Rectal smooth muscle tissue (tissue), 1 donor: Measurements from ENCODE around the gene KRT25.
"Not testable (repeated sequence)": the region's sequence is repeated elsewhere in the genome, so short reads cannot be mapped to it uniquely, and the experiment has no call there.

Experiments
- H3K27ac ChIP-seq: one replicate; pipeline ENCODE4 v1.7.0; 2013; ENCODE audit warnings: low read depth, low read length, inconsistent platforms
- H3K27me3 ChIP-seq: one replicate; pipeline ENCODE4 v1.7.0; 2013; ENCODE audit warnings: low read length; ENCODE audit not compliant: control insufficient read depth, insufficient read depth
- H3K36me3 ChIP-seq: one replicate; pipeline ENCODE4 v1.7.0; 2013; ENCODE audit warnings: low read length; ENCODE audit not compliant: control insufficient read depth, insufficient read depth
- H3K4me1 ChIP-seq: one replicate; pipeline ENCODE4 v1.7.0; 2013; ENCODE audit warnings: low read length; ENCODE audit not compliant: control insufficient read depth, insufficient read depth
- H3K4me3 ChIP-seq: one replicate; pipeline ENCODE4 v1.7.0; 2013; ENCODE audit warnings: low read length
- H3K9ac ChIP-seq: one replicate; pipeline ENCODE4 v1.7.0; 2013; ENCODE audit warnings: low read length

The KRT25 gene

GRCh38 chr17:40748666-40749065 is 6.5 kb downstream of the KRT25 start:
- not testable (repeated sequence) for H3K27me3 ChIP-seq, H3K4me3 ChIP-seq, H3K27ac ChIP-seq, H3K9ac ChIP-seq, H3K36me3 ChIP-seq, H3K4me1 ChIP-seq

DNA sequence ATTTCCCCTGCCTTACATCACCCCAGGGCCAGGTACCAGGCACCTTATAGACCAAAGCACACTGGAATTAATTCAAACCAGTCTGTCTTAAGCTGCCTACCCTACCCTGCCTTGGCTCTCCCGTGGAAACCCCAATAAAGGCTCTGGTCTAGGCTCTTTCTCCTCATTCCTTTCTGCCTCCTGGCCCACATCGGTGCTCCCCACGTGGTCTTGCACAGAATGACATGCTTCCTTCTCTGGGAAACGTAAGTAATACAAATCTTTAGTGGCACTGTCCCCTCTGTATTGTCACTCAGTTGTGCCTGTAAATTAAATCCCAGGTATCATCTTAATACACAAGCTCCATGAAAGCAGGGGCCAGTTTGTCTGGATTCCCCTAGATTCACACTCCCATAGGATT is 16.6 kb downstream of the KRT25 start:
- H3K4me1 ChIP-seq = no peaks in the 10 kb centered on the region
- no peak overlapping the region for H3K4me3 ChIP-seq
- H3K27me3 ChIP-seq = no peaks in the 10 kb centered on the region
- no peak overlapping the region for H3K27ac ChIP-seq
- no peak overlapping the region for H3K9ac ChIP-seq
- no peaks in the 10 kb centered on the region for H3K36me3 ChIP-seq

DNA sequence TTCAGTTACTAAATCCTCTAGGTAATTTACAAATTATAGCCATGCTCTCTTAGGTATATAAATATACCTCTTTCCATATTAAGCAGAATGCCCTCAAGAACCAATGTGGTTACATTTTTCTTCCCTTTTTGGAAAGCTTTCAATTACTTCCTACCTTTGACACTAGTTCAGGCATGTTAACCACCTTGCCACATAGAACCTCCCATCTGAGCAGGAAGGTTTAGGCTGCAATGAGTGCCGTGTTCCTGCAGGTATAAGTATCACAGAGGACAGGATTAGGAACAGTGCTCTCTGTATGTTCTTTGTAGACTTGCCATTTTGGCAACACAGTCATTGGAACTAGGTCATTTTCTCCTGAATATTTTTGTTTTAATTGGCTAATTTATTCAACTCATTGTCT is 20.1 kb downstream of the KRT25 start:
- Histone ChIP-seq H3K4me3 (no peak overlapping the region), H3K9ac (no peak overlapping the region), H3K36me3 (no peaks in the 10 kb centered on the region), H3K4me1 (no peaks in the 10 kb centered on the region), H3K27me3 (no peaks in the 10 kb centered on the region), H3K27ac (no peak overlapping the region)

- H3K4me1 ChIP-seq = no peaks in the 10 kb centered on the region
- no peak overlapping the region for H3K9ac ChIP-seq
- H3K27me3 ChIP-seq = no peaks in the 10 kb centered on the region
- no peak overlapping the region for H3K4me3 ChIP-seq
- H3K27ac ChIP-seq = no peak overlapping the region
- no peaks in the 10 kb centered on the region for H3K36me3 ChIP-seq
These were observed 21.1 kb downstream of the KRT25 start for GRCh38 chr17:40734018-40734417.

DNA sequence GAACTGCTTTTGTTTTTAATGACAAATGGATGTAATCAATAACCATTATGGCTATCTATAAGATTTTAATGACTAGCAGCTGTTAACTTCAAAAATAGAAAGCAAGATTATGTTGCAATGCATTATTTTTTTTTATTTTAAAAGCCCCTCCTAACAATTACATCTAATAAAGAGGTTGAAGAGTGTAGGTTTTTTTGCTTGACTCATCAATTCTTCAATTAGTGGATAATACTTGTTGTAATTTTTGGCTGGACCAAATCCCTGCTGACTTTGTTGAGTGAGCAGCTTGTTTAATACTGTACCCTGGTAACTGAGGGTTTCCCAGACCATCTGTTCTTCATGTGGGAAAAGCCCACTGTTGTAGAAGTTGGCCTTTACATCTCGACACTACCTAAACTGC is 24.2 kb downstream of the KRT25 start:
- H3K9ac ChIP-seq = no peak overlapping the region
- no peak overlapping the region for H3K4me3 ChIP-seq
- no peaks in the 10 kb centered on the region for H3K36me3 ChIP-seq
- no peaks in the 10 kb centered on the region for H3K4me1 ChIP-seq
- no peaks in the 10 kb centered on the region for H3K27me3 ChIP-seq
- H3K27ac ChIP-seq = no peak overlapping the region

- Histone ChIP-seq H3K27me3 (no peaks in the 10 kb centered on the region), H3K27ac (no peak overlapping the region), H3K36me3 (no peaks in the 10 kb centered on the region), H3K4me1 (no peaks in the 10 kb centered on the region), H3K9ac (no peak overlapping the region), H3K4me3 (no peak overlapping the region)
These were observed 27.5 kb downstream of the KRT25 start for GRCh38 chr17:40727447-40728231.

- Histone ChIP-seq H3K4me1 (no peaks in the 10 kb centered on the region), H3K27ac (no peak overlapping the region), H3K9ac (no peak overlapping the region), H3K27me3 (no peaks in the 10 kb centered on the region), H3K4me3 (no peak overlapping the region), H3K36me3 (no peaks in the 10 kb centered on the region)
These were observed 28.2 kb downstream of the KRT25 start for GRCh38 chr17:40726919-40727318.

- Histone ChIP-seq H3K27ac (no peak overlapping the region), H3K4me3 (no peak overlapping the region)
These were observed 30.5 kb downstream of the KRT25 start for GRCh38 chr17:40724656-40725055.

DNA sequence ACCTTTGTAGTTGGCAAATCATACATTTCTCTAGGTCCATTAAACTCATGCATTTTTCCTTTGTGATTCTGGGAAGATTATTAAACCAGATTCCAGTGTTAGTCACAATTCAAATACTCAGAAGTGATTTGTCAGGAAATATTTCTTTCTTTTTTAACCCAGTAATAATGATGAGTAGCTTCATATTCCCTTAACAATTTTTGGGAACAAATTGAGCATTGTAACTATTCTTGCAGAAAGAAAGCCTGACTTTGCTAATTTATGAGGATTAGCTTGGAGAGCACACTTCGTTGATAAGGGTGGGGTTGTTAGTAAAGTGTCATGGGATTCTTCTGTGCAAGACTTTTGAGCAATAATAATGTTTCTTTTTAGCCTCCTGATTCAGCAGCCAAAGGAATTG is 32.9 kb downstream of the KRT25 start:
- Histone ChIP-seq H3K27ac (no peak overlapping the region), H3K27me3 (peaks cover 2% of the 10 kb centered on the region)

More at GRCh38 chr17:40724656-40725055, 30.5 kb downstream of the KRT25 start:
- H3K4me1 ChIP-seq = no peaks in the 10 kb centered on the region
- peaks cover 2% of the 10 kb centered on the region for H3K27me3 ChIP-seq
- no peaks in the 10 kb centered on the region for H3K36me3 ChIP-seq
- no peak overlapping the region for H3K9ac ChIP-seq

GRCh38 chr17:40720899-40721298 is 34.2 kb downstream of the KRT25 start:
- Histone ChIP-seq H3K36me3 (no peaks in the 10 kb centered on the region), H3K27me3 (peaks cover 4% of the 10 kb centered on the region), H3K9ac (no peak overlapping the region), H3K4me3 (no peak overlapping the region), H3K27ac (no peak overlapping the region), H3K4me1 (no peaks in the 10 kb centered on the region)

More for the DNA sequence above, 32.9 kb downstream of the KRT25 start:
- Histone ChIP-seq H3K9ac (no peak overlapping the region), H3K36me3 (no peaks in the 10 kb centered on the region), H3K4me3 (no peak overlapping the region), H3K4me1 (no peaks in the 10 kb centered on the region)

- Histone ChIP-seq H3K4me1 (no peaks in the 10 kb centered on the region), H3K27me3 (peaks cover 4% of the 10 kb centered on the region), H3K9ac (no peak overlapping the region), H3K27ac (no peak overlapping the region), H3K36me3 (no peaks in the 10 kb centered on the region), H3K4me3 (no peak overlapping the region)
These were observed 36.2 kb downstream of the KRT25 start for GRCh38 chr17:40718930-40719329.

- no peaks in the 10 kb centered on the region for H3K36me3 ChIP-seq
- H3K4me1 ChIP-seq = no peaks in the 10 kb centered on the region
- peaks cover 4% of the 10 kb centered on the region for H3K27me3 ChIP-seq
- H3K9ac ChIP-seq = no peak overlapping the region
- H3K4me3 ChIP-seq = no peak overlapping the region
- no peak overlapping the region for H3K27ac ChIP-seq
These were observed 37.4 kb downstream of the KRT25 start for GRCh38 chr17:40717776-40718175.

DNA sequence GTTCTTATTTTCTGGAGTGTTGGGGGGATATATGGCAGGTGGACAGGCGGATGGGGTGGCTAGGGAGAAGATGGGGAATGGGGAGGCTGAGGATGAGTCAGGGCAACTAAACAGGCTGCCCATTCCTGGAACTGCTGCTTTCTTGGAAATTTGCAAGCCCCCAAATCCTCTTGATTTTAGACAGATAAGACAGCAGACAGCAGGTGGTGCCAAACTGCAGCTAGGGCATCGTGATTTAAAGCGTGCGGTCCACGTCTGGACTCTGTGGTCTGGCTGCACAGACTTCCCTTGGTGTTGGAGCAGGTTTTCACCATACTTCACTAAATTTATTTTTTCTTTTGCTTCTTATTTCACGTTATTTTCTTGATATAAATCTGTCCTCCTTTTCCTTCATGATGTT is 40.7 kb downstream of the KRT25 start:
- H3K36me3 ChIP-seq = no peaks in the 10 kb centered on the region
- no peak overlapping the region for H3K27ac ChIP-seq
- H3K9ac ChIP-seq = no peak overlapping the region
- peaks cover 2% of the 10 kb centered on the region for H3K27me3 ChIP-seq
- H3K4me1 ChIP-seq = no peaks in the 10 kb centered on the region
- H3K4me3 ChIP-seq = no peak overlapping the region
